HG03354 (cell line): Measurements from ENCODE around the gene EDEM1.
"Not testable (repeated sequence)": the region's sequence is repeated elsewhere in the genome, so short reads cannot be mapped to it uniquely, and the experiment has no call there.

Experiments used
- ATAC-seq: cut with Tn5 transposase; IDR thresholded peaks from one replicate; pipeline ENCODE4 v1.9.1; 2021; ENCODE audit warnings: mild to moderate bottlenecking; ENCODE audit not compliant: unreplicated experiment, poor library complexity, severe bottlenecking

EDEM1 gene

GRCh38 chr3:5169807-5170206 is 17.7 kb upstream of the EDEM1 start:
- ATAC-seq, result no peak

- ATAC-seq, result no peak
Observed at GRCh38 chr3:5170975-5171374, 16.5 kb upstream of the EDEM1 start.

GRCh38 chr3:5172018-5172417 is 15.5 kb upstream of the EDEM1 start:
- no peak for ATAC-seq

GRCh38 chr3:5179036-5179435 is 8.5 kb upstream of the EDEM1 start:
- not testable (repeated sequence) for ATAC-seq

- peak; percentile 81 for ATAC-seq
Observed at GRCh38 chr3:5181469-5182141, 5.9 kb upstream of the EDEM1 start.

GRCh38 chr3:5183714-5184113 is 3.8 kb upstream of the EDEM1 start:
- not testable (repeated sequence) for ATAC-seq

- ATAC-seq, result no peak
Observed at GRCh38 chr3:5184499-5184898, 3.0 kb upstream of the EDEM1 start.

GRCh38 chr3:5185093-5185673 is 2.3 kb upstream of the EDEM1 start:
- no peak for ATAC-seq

GRCh38 chr3:5186089-5186857 is 1.2 kb upstream of the EDEM1 start:
- ATAC-seq, result no peak

GRCh38 chr3:5186858-5187155 is 700 bp upstream of the EDEM1 start:
- no peak for ATAC-seq

GRCh38 chr3:5187920-5188418 is 462 bp downstream of the EDEM1 start:
- peak; percentile 22 for ATAC-seq

GRCh38 chr3:5188419-5189221 is 1.1 kb downstream of the EDEM1 start:
- peak; percentile 8 for ATAC-seq

GRCh38 chr3:5190147-5190791 is 2.8 kb downstream of the EDEM1 start:
- no peak for ATAC-seq

- ATAC-seq, result peak; percentile 4
Observed at GRCh38 chr3:5191555-5192304, 4.2 kb downstream of the EDEM1 start.

GRCh38 chr3:5192571-5193365 is 5.3 kb downstream of the EDEM1 start:
- ATAC-seq, result no peak

GRCh38 chr3:5194341-5194740 is 6.8 kb downstream of the EDEM1 start:
- no peak for ATAC-seq

GRCh38 chr3:5194801-5195509 is 7.4 kb downstream of the EDEM1 start:
- peak; percentile 42 for ATAC-seq

- no peak for ATAC-seq
Observed at GRCh38 chr3:5195605-5196004, 8.1 kb downstream of the EDEM1 start.
